ENCODE measurements around the gene FUT8.

FUT8 gene

DNA sequence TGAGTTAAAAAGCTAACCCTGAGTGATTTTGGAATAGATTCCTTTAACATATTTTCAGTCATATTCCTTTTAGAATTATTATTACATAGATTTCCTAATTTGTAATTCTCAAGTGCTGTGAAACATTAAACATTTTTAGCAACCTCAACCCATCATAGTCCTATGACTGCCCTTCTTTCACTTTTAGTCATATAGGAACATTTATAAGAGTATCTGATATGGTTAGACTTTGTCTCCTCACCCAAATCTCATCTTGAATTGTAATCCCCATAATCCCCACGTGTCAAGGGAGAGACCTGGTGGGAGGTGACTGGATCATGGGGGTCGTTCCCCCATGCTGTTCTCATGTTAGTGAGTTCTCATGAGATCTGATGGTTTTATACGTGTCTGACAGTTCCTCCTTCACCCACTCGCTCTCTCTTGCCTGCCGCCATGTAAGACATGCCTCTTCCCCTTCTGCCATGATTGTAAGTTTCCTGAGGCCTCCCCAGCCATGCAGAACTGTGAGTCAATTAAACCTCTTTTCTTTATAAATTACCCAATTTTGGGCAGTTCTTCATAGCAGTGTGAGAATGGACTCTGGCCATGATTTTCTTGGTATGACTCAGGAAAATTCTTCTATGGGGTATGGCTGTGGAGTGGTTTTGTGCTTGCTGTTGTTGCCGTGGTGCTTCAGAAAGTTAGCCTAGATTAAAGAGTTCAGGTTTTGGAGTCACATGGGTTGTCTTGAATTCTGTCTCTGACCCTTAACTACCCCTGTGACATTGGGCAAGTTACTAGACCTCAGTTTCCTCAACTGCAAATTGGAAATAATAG is 83.9 kb downstream of the FUT8 start:
- no peak for DNase-seq

DNA sequence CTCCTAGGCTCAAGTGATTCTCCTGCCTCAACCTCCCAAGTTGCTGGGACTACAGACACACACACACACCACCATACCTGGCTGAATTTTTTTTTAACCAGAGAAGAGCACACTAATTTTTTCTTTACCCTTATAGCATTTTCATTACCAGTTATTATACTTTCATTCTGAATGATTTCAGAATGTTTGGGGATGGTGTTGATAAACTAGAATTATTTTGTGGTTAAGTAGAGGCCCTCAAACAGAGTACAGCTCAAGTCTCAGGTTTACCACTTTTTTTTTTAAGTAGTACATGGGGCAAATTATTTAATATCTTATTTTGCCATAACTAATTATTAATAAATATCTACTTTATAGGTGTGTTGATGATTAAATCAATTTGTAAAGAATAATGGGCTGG is 86.6 kb downstream of the FUT8 start:
- no peak for DNase-seq

DNA sequence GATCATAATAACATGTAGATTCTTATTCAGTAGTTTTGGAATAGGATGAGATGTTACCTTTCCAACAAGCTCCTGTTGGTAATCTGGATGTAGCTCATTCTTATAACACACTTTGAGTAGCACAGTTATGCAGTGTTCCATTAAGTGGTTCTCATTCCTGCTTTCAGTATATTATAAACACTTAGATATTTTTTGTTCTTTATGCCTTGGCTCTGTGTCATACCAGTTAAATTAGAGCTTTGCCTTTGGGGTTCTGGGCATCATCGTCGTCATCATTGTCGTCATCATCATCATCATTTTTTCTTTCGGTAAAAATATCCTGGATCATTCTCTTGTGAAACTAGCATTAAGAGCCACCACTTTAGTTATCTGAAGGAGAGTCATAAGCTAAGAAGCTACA is 87.5 kb downstream of the FUT8 start:
- DNase-seq, result no peak

DNA sequence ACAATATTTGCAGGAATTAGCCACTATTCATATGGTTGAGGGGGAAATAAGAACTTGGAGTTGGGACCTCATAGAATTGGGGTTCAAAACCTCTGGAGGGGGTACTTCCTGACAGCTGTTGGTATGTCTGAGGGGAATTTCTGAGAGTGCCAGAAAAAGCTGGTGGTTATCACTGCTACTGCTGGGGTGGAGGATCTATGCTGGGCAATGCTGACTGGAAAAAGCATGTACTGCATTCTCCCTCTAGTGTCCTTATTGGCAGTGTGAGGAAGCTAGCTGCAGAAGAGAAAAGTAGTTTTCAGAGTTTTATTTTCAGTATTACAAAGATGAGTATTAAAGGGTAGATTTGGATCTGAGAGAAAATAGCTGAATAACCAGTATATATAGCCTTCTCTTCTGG is 88.8 kb downstream of the FUT8 start:
- no peak for DNase-seq

DNA sequence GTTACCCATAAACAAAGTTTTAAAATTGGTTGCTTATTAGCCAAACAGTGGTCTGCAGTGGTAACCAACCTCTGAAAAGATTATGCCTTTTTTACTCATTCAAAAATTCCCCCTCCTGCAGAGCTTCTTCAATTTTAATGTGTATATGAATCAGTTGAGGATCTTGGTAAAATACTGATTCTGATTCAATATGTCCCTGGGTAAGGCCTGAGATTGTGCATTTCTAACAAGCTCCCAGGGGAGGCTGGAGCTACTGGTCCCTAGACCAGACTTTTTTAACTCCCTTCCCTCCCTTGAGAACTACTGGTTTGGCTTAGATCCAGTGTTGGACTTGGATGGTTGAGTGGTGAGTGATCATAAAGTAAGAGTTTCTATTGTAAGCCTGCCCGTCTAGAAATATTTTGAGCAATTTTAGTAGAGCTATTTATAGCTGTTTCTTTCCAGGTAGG is 90.2 kb downstream of the FUT8 start:
- DNase-seq, result no peak

DNA sequence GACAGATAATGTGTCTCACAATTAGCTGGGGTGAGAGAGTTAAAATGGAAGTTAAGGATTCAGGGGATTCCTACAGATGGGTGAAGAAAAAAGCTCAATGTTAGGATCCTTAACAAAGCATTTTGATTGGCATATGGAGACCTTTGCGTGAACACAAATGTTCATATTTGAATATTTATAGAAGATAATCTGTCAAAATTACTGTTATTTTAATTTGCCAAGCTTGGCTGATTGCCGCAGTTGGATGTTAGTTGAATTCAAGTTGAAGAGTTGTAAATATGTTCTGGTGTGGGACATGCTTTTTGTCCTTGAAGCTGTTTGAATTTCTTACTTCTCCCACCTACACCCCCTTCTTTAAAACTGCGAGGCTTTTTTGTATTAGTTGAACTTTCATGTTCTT is 91.2 kb downstream of the FUT8 start:
- no peak for DNase-seq

DNA sequence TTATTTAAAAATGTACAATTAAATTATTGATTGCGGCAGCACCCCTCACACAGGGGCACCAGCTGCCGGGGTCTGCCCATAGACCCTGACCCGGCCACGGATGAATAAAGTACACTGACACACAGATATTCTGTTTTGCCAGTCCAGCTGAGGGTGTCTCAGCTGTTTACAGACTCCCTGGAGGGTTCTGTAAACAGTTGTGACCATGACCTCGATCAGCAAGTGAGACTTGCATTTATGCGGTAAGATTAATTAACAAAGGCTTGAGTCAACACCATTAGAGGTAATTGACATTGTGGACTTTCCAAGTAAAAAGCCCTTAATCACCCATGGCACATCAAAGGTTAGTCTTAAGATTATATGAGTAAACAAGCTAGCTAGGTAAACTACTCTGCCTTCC is 94.3 kb downstream of the FUT8 start:
- DNase-seq, result peak; percentile 25

DNA sequence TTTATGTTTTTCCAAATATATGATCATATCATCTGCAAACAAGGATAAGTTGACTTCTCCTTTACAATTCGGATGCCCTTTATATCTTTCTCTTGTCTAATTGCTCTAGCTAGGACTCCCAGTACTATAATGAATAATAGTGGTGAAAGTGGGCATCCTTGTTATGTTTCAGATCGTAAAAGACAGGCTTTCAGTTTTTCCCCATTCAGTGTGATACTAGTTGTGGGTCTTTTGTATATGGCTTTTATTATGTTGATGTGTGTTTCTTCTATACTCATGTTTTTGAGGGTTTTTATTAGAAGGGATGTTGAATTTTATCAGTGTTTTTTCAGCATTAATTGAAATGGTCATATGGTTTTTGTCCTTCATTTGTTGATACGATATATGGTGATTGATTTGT is 97.3 kb downstream of the FUT8 start:
- DNase-seq, result no peak

DNA sequence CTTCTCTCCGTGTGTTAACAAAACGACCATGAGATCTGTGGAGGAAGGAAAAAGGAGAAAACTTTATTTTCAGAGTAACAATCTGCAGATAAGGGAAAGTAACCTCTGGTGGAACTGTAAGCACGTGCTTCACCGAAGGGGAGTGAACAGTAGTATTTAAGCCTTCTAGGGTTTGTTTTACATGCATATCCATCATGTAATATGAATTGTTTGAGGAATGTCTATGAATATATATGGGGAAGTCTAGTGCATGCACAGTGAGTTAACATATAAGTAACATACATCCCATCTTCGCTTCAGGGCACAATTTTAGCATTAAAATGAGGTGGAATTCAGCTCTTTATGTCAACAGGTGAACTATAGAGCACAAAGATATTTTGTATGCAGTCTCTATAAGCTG is 101.1 kb downstream of the FUT8 start:
- DNase-seq, result no peak

DNA sequence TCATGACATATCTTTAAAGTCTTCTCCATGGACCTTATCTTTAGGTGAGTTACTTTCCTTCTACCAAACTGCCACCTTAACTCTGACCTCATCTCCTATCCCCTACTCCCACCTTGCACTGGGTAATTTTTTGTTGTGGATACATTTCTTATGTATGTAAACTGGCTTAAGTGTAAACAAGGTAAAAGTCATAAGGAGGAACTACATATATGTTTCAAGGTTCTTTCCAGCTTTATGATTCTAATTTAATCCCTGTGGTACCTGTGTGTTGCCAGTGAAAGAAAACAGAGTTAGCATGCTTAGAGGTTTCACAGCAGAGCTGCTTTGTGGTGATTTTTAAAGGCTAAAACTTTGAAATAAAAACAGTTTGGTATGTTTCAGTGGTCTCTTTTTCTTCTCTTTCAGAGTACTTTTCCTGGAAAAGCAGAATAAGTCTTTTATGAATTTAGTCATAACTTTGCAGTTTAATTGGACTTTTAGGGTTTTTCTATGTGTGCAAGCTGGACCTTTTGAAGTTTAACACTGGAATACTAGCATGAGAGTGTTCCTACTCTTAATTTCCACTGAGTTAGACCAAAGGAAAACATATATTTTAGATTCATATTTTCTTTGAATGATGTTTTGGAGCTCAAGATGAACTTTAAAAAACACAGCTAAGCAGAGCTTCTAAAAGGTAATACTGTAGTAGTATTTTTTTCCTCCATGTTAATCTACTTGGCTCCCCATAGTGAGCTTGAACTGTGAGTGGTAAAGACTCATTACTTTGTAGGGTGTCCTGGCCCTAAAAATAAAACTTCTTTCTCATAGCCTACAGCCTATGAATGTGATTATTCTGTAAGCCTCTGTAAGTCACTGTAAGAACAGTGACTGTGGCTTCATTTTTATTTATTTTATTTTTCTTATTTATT is 105.4 kb downstream of the FUT8 start:
- DNase-seq, result no peak

DNA sequence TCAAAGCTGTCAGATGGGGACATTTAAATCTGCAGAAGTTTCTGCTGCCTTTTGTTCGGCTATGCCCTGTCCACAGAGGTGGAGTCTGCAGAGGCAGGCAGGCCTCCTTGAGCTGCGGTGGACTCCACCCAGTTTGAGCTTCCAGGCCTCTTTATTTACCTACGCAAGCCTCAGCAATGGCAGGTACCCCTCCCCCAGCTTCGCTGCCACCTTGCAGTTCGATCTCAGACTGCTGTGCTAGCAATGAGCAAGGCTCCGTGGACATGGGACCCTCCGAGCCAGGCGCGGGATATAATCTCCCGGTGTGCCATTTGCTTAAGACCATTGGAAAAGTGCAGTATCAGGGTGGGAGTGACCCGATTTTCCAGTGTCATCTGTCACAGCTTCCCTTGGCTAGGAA is 115.5 kb downstream of the FUT8 start:
- DNase-seq, result no peak

DNA sequence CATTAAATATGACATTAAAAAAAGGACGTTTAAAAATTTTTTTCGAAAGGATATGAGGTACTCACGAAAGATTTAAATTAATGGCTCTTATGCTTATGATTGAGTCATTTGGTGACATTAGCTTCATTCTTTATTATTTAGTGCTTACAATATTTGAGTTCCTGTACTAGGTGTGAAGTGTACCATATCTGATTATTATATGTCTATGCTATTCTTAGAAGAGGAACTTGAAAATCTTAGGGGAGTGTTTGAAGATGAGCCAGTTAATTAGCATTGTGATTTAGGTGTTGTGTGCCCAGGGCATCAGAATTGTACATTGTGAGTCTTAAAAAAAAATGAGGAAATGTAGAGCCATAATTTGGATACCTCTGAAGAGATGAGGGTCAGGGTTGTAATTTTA is 118.6 kb downstream of the FUT8 start:
- DNase-seq, result no peak

DNA sequence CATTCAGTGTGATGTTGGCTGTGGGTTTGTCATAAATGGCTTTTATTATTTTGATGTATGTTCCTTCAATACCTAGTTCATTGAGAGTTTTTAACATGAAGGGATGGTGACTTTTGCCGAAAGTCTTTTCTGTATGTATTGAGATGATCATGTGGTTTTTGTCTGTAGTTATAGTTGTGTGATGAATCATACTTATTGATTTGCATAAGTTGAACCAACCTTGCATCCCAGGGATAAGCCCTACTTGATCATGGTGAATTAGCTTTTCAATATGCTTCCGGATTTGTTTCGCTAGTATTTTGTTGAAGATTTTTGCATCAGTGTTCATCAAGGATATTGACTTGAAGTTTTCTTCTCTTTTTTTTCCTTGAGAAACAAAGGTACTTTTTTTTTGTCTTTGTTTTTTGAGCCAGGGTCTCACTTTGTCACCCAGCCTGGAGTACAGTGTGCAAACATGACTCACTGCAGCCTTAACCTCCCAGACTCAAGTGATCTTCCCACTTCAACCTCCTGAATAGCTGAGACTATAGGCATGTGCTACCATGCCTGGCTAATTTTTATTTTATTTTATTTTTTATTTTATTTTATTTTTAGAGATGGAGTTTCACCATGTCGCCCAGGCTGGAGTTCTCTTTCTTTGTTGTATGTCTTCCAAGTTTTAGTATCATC is 121.3 kb downstream of the FUT8 start:
- DNase-seq, result no peak

DNA sequence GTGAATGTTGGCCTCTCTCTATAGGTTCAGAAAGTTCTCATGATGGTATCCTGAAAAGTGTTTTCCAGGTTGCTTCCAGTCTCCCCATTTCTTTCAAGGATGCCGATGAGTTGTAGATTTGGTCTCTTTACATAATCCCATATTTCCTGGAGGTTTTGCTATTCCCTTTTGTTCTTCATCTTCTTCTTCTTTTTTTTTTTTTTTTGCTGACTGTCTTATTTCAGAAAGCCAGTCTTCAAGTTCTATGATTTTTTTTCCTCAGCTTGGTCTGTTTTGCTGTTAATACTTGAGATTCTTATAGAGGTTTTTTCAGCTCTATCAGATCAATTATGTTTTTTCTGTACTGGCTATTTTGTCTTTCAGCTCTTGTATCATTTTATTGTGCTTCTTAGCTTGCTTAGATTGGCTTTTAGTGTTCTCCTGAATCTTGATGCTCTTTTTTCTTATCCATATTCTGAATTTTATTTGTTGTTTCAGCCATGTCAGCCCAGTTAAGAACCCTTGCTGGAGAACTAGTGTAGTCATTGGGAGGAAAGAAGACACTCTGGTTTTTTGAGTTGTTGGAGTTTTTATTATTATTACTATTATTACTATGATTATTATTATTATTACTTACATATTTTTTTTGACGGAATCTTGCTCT is 124.4 kb downstream of the FUT8 start:
- no peak for DNase-seq

DNA sequence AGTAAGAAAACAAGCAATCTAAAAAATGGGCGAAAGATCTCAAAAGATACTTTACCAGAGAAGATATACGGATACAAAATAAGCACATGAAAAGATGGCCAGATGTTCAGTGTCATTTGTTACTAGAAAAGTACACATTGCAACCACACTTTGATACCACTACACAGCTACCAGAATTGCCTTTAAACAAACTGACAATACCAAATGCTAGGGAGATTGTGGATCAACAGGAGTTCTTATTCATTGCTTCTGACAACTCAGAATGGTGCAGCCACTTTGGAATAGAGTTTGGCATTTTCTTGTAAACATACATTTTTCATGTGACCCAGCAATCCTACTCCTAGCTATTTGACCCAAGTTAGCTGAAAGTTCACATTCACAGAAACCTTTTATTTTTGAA is 136.3 kb downstream of the FUT8 start:
- no peak for DNase-seq

DNA sequence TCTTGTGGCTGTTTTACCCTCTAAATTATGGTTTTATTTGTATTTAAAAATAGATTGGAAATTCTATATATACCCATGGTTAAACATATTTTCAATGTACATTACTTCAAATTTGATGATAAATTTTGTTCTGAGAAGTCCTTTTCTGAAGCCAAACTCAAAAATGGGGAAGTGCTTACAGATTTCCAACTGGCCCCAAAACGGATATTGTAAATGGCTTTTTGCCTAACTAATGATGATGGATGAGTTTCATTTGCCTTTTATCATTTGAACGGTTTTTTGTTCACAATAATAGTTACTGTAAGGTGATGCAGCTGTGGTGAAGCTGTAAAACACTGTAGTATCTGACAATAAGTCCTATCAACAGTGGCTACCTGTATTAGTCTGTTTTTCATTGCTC is 136.9 kb downstream of the FUT8 start:
- no peak for DNase-seq

DNA sequence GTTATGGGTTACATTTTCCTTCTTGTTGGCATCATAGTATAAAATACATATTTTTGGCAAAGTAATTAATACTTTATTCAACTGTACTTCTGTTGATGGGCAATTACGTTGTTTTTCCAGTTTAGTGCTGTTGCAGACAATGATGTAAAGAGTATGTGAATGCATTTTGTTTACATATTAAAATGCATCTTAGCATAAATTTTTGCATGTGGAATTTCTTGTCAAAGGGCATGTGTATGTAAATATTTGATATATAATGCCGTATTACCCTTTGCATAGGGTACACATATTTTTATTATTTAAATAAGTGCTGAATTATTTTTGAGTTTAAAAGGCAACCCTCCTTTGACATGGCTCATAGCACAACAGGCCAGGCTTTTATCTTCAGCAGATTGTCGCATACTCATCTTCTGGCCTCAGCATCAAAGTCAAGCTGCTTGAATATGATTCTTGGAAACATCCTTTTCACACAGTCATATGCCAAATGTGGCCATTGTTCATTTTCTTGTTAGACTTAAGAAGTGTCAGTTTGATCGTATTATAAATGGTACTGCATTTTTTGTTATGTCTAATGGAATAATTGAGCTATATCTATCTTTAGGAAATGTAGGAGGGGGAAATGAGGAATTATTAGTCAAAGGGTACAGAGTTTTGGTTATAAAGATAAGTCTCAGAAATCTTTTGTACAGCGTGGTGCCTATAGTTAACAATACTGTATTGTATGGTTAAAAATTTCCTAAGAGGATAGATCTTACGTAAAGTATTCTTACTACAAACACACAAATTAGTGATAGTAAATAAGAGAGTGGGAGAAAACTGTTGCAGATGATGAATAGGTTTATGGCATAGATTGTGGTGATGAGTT is 138.5 kb downstream of the FUT8 start:
- no peak for DNase-seq

DNA sequence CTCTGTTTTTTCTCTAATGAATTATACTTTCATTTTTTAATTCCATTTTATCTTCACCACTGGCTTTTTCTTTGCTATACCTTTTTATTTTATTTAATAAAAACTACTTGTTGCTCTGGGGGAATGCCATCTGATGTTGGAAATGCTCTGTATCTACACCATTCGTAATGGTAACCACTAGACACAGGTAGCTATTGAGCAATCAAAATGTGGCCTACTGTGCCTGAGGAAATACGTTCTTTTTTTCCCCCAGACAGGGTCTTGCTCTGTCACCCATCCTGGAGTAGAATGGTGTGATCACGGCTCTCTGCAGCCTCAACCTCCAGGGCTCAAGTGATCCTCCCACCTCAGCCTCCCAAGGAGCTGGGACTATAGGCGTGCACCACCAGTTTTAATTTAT is 140.2 kb downstream of the FUT8 start:
- no peak for DNase-seq

DNA sequence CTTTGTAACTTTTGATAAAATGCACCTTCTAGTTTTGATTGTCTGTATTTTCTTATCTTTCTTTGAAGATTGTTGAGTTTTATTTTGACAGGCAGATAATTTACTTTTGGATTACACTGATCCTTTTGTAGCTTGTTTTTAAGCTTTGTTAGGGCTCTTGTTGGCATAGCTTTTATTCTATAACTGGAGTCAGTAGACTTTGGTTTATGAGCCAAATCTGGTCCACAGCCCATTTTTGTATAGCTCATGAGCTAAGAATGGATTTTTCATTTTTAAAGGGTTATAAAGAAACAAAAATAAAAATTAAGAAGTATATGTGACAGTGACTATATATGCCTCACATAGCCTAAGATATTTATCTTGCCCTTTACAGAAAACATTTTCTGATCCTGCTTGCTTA is 142.3 kb downstream of the FUT8 start:
- DNase-seq, result no peak

DNA sequence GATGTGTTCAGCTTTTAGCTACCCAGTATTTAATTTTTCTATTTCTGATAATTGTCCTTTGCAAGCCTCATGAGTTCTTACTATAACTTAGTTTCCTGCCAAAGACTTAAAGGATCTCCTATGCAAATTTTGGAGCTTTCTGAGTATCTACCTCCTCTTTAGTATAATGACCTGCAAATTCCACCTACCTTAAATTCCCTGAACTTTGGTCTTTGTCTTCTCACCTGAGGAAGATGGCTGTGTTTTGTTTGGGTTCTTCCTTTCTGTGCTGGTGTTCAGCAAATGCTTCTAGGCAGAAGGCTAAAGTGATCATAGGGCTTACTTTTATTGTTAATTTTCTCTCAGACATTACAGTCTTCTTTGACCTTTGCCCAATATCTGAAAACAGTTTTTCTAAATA is 142.8 kb downstream of the FUT8 start:
- no peak for DNase-seq

DNA sequence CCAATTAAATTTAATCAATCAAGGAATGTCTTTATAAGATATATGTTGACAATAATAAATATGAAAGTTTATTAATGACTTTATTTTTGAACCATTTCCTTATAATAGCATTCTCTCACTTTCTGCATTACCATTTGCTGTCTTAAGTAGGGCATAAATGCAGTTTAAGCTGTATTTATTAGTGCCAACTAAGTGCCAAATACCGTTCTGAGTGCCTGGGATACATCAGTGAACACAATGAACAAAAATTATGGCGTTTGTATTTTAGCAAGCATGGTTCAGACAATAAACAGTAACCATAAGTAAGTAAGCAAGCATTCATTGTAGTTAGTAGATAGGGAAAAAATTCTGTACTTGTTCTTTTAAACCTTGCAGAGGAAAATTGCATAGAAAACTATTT is 145.8 kb downstream of the FUT8 start:
- no peak for DNase-seq
